ENCODE measurements around the gene ZNF683. TPM values are rescaled to one million over a fixed set of nuclear protein-coding genes. Genes with fewer than 3 reads are reported as not detected.

The ZNF683 gene
- total and polyA plus RNA-seq, 9 of the 15 experiments (the other 6 are each of a cell fraction or from before 2014, with no cell fraction given) = not detected

DNA sequence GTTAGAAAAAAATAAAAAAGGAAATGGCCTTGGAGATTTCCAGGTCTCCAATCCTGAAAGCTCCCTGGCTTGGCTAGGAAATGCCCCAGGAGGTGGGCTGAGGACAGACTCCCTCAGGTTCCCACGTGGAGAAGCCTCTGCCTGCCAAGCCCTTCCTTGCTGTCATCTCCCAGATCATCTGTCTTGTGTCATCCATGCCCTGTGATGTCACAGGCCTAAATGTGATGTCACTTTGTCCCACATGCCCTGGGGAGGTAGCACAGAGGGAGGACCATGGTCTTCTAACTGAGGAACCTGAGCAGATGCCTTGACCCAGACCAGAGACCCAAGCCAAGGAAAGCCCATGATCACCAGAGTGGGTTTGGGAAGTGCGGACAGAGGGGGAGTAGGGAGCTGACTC lies 1.8 kb upstream of the ZNF683 start (continued):
- TF ChIP-seq, protein P1, sequence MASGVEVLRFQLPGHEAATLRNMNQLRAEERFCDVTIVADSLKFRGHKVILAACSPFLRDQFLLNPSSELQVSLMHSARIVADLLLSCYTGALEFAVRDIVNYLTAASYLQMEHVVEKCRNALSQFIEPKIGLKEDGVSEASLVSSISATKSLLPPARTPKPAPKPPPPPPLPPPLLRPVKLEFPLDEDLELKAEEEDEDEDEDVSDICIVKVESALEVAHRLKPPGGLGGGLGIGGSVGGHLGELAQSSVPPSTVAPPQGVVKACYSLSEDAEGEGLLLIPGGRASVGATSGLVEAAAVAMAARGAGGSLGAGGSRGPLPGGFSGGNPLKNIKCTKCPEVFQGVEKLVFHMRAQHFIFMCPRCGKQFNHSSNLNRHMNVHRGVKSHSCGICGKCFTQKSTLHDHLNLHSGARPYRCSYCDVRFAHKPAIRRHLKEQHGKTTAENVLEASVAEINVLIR (CRISPR knock-in tag; IDR thresholded peaks at IDR 0.05) = peak; percentile 72

DNA sequence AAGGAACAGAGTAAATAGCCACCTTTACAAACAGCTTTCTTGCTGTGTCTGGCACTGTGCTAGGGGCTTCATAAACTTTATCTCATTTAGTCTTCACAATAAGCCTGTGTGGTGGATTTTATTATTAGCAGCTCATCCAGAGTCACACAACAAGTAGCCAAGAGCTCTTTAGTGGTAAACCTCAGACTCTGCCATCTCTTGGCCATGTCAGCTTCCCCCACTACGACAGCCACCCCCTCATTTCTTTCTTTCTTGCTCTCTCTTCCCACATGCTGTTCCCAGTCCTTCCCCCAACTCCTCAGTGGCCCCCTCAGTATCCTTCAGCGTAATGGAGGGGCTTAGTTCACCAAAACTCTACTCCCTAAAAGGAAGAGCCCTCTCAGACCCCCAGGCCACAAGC lies 1.2 kb upstream of the ZNF683 start:
- no peak for TF ChIP-seq PHF20 (IDR thresholded peaks at IDR 0.05; ENCODE audit: partially characterized antibody)
- peak; percentile 56 for TF ChIP-seq EGR1 (conservative IDR thresholded peaks at IDR 0.05)

More for the DNA sequence above, 1.2 kb upstream of the ZNF683 start:
- no TSS peak for BruUV-seq (replicated peaks)
- peak overlapping the region in 1 of 2 experiments; percentile 40; a peak in 1 of 4 replicates for H3K9ac ChIP-seq (ENCODE audit: insufficient read depth in 1 of 2, low read depth in 2 of 2, low read length in 2 of 2)
- ChIA-PET CTCF (ENCODE audit: low intra/inter-chr PET ratio) (no interaction called here), POLR2A (interaction anchor here (0.5 to 1.5 kb wide), 3 partner anchors 9 to 528 kb away, joined by 3 to 7 read pairs (median 5); no protein-coding TSS in a partner anchor)
- FAIRE-seq = no peak
- H3K4me1 ChIP-seq (replicated peaks in 1 of 2; ENCODE audit: control insufficient read depth in 2 of 2, insufficient read depth in 2 of 2, low read length in 2 of 2) = peaks cover 22 to 35% of the 10 kb centered on the region in 2 experiments
- H3K9me1 ChIP-seq (ENCODE audit: control insufficient read depth, insufficient read depth, low read length) = no peaks in the 10 kb centered on the region
- H2AFZ ChIP-seq (ENCODE audit: low read depth, low read length) = peak overlapping the region; percentile 86
- in situ Hi-C loops (cut with MboI) = no loop called here
- no peaks in the 10 kb centered on the region for H3K79me2 ChIP-seq (ENCODE audit: control insufficient read depth, insufficient read depth, low read length)
- WGBS (ENCODE audit: insufficient coverage, low coverage, missing lambda C conversion rate) = 40% methylated on average over 2 of the region's 2 CpGs
- no peak for DNase-seq (ENCODE audit: extremely low read depth in 1 of 4, low spot score in 3 of 4)
- H3K9me3 ChIP-seq (replicated peaks; ENCODE audit: control insufficient read depth, insufficient read depth, low read depth, low read length) = peaks cover 4% of the 10 kb centered on the region; the same call in 1 of the 2 replicates
- ATAC-seq = no peak
- H3K4me2 ChIP-seq (ENCODE audit: insufficient read depth, low read length) = no peak overlapping the region
- H4K20me1 ChIP-seq (replicated peaks; ENCODE audit: control insufficient read depth, insufficient read depth, low read length) = no peaks in the 10 kb centered on the region
- no peak overlapping the region for H3K27ac ChIP-seq (ENCODE audit: extremely low read depth, low read depth, low read length)
- H3K36me3 ChIP-seq (ENCODE audit: control insufficient read depth, insufficient read depth, low read length) = no peaks in the 10 kb centered on the region
- intact Hi-C loops (cut with micrococcal nuclease) = no loop called here
- no peaks in the 10 kb centered on the region for H3K27me3 ChIP-seq (ENCODE audit: control insufficient read depth in 2 of 2, insufficient read depth in 2 of 2, low read length in 2 of 2)
- H3K4me3 ChIP-seq = no peak overlapping the region
